GM12874 (cell line): ENCODE results near the gene OSM.

Experiments
- CTCF ChIP-seq: IDR thresholded peaks from 2 replicates; pipeline ENCODE4 v1.5.1; 2011; ENCODE audit warnings: low read depth, mild to moderate bottlenecking, control low read depth, low read length, moderate library complexity; ENCODE audit not compliant: insufficient read depth

Gene OSM

GRCh38 chr22:30219668-30220278 lies 46.9 kb downstream of the OSM start:
- no peak for TF ChIP-seq CTCF

GRCh38 chr22:30219049-30219654 lies 47.5 kb downstream of the OSM start:
- TF ChIP-seq CTCF, result no peak

GRCh38 chr22:30217698-30218560 lies 48.7 kb downstream of the OSM start:
- TF ChIP-seq CTCF, result no peak

- TF ChIP-seq CTCF, result no peak
These were observed 49.9 kb downstream of the OSM start for GRCh38 chr22:30216710-30217109.

- TF ChIP-seq CTCF, result no peak
These were observed 51.8 kb downstream of the OSM start for GRCh38 chr22:30214703-30215407.

- no peak for TF ChIP-seq CTCF
These were observed 53.6 kb downstream of the OSM start for GRCh38 chr22:30212996-30213441.
